Measurements from ENCODE around the gene LSR.
"Not testable (repeated sequence)": the region's sequence is repeated elsewhere in the genome, so short reads cannot be mapped to it uniquely, and the experiment has no call there.

The LSR gene

DNA sequence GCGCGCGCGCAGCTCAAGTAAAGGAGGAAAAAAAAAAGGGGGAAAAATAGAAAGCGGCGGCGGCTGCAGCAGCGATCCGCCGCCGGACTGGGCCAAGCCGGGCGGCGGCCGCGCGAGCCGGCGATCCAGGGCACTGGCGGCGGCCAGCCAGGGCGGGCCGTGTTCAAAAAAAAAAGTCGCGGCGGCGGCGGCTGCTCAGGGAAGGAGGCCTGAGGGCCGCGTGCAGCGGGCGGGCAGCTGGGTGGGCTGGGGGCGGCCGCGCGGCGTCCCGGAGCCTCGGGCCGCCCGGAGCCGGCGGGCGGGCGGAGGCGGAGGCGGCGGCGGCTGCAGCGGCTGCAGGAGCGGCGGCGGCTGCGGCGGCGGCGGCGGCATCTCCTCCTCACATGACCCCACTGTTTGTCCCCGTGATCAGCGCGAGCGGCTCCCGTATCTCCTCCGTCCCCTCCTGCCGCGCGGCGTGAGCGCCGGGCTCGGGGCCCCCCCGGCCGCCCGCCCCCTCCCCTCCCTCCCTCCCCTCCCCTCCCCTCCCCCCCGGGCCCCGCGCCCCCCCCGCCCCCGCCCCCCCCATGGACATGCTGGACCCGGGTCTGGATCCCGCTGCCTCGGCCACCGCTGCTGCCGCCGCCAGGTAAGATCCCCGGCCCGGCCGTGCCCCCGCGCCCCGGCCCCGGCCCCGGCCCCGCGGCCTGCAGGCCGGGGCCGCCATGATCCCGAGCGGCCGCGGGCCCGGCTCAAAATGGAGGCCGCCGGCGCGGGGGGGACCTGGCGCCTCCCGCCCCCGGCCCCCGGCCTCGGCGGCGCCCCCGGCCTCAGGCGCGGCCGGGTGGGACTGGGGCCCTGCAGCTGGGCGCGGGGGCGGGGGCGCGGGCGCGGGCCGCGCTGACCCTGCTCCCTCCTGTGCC is 20.0 kb downstream of the LSR start, which contains the start of gene USF2:
Gene USF2, plus strand, starts transcription at position 427 of the 902 bp plus-strand sequence. Its CDS starts 140 bp downstream, at position 567.
- peak; percentile 62 for DNase-seq

DNA sequence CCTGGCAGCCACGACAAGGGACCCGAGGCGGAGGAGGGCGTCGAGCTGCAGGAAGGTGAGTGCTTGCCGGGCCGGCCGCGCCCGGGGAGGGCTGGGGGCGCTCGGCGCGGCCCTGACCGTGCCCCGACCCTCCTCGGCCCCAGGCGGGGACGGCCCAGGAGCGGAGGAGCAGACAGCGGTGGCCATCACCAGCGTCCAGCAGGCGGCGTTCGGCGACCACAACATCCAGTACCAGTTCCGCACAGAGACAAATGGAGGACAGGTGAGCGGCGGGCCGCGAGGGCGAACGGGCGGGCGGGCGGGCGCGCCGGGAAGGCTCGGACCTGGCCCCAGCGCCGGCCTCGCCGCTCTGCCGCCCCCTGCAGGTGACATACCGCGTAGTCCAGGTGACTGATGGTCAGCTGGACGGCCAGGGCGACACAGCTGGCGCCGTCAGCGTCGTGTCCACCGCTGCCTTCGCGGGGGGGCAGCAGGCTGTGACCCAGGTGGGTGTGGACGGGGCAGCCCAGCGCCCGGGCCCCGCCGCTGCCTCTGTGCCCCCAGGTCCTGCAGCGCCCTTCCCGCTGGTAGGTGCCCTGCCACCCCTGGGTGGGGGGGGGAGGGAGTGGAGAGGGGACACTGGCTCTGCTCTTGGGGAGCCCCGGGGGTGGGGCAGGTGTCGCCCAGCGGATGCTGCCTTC is 20.8 kb downstream of the LSR start:
- peak; percentile 75 for DNase-seq

DNA sequence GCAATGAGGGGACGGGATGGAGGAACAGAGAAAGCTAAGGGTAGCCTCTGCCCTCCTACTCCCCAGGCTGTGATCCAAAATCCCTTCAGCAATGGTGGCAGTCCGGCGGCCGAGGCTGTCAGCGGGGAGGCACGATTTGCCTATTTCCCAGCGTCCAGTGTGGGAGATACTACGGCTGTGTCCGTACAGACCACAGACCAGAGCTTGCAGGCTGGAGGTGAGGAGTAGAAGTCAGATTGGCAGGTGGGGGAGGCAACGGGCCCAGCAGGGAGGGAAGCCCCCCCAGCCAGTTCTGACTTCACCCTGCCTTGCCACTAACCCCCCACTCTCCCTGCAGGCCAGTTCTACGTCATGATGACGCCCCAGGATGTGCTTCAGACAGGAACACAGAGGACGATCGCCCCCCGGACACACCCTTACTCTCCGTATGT is 21.6 kb downstream of the LSR start:
- DNase-seq, result no peak

DNA sequence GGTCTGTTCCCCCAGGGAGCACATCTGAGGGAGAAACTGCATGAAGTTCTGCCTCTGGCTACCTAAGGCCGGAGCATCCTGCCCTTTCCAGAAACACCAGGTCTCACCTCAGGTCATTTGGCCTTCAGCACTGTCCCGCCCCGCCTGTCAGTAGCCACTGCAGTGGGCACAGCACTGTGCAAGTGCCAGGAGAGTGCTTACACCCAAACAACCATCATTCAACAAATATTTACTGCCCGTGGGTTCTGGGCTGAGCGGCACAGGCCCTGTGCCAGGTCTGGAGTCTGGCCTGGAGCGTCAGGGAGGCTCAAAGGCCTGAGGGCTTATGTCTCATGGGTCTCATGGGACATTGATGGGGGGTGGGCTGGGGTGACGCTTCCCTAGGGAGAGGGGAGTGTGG is 22.7 kb downstream of the LSR start:
- no peak for DNase-seq

DNA sequence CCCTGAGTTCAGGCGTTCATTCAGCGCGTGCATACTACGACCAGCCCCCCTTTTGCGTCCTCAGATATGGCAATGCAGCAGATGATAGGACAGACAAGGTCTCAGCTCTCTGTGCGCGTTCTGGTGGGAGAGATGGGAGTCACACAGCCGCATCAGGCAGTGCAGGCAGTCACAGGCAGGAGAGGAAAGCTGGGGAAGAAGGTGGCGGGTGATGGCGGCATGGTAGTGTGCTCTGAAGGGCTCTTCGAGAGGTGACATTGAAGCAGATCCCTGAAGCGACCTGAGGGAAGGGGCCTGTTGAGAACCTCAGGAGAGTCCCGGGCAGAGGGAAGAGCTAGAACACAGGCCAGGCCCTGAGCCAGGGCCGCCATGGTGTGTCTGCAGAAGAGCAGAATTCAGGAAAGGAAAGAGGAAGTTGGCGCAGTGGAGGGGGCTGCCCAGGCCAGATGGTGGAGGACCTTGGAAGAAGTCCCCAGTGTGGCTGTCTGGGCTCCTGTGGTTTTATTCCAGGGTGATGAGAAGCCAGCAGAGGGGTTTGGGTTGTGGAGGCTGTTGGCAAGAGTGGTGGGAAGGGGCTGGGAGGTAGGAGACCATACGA is 23.4 kb downstream of the LSR start:
- DNase-seq, result no peak

DNA sequence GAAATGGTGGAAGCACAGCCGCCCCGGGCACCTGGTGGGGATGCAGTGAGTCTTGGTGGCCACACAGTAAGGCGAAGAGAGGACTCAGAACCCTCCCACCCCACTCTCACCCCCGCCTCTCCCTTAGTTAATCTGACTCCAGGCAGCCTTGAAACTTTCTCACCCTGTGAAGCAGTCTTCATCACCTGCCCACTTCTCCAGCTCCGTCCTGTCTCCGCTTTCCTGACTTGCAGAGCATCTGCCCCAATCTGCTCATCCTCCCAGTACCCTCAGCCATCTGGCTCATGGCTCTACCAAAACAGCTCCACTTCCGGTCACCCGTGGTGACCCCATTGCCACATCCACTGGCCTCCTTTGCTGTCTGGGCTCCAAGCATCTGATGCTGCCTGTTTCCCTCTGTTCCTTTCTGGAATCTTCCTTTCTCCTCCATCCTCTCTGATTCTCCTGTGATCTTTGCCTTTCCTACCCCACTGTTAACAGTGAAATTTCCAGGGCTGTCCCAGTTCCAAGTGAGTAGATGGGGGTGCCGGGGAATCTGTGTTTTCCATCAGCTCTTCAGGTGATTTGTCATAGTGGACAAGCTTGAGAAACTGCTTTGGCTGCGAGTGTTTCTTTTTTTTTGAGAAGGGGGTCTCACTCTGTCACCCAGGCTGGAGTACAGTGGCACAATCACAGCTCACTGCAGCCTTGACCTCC is 24.3 kb downstream of the LSR start:
- DNase-seq, result no peak

DNA sequence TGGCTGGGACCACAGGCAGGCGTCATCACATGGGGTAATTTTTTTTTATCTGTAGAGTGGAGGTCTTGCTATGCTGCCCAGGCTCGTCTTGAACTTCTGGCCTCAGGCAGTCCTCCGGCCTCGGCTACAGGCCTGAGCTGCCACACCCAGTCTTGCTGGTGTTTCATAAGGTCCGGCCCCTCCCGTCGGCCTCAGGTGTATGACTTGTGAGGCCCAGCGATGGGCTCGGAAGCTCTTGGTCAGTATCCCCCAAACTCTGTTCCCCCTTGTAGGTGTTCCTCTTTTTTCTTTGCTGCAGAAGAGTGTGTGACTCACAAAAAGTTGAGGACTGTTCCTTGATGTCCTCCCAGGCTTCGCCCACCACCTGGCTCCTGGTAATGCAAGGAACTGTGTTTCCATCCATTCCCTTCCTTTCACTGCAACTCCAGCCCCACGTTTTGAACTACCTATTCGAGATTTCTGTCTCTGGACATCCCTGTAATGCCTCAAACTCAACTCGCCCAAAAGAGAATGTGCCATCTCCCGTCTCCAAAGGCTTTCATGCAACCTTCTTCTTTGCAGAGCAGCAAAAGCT is 25.0 kb downstream of the LSR start:
- DNase-seq, result no peak

DNA sequence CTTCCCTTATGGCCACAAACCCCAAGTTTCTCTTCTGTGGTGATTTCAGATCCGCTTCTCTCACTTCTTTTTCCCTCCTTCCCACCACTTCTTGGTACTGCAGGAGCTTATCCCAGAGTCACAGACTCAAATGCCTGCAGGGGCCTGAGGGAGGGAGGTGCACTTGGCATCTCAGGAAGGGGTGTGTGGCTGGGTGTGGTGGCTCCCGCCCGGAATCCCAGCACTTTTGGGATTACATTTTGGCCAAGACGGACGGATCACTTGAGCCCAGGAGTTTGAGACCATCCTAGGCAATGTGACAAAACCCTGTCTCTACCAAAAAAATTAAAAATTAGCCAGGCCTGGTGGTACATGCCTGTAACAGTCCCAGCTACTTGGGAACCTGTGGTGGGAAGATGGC is 25.5 kb downstream of the LSR start:
- DNase-seq, result no peak

DNA sequence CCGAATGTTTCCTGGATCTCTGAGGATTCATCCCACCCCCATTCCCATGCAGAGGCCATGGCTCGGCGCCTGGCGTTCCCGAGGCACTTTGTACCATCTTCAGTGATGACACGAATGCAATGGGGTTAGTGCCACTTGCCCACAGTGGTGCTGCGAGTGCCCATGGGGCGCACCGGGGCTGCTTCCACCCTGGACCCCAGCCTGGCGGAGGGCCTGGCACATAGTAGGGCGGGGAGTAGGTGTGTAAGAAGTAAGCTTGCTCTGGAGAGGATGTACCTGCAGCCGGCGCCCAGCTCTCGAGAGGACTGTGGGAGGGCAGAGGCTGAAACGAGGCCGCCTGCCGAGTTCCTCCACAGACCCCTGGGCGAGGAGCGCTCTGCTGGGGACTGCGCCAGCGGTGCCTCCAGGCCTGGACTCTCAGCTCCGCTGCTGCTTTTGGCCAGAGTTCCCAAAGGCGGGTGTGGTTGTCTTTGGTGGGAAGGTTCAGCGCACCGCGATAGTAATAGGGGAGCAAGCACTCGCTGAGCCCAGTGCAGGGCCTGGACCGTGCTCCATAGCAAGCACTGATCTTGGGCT is 28.0 kb downstream of the LSR start:
- DNase-seq, result no peak

DNA sequence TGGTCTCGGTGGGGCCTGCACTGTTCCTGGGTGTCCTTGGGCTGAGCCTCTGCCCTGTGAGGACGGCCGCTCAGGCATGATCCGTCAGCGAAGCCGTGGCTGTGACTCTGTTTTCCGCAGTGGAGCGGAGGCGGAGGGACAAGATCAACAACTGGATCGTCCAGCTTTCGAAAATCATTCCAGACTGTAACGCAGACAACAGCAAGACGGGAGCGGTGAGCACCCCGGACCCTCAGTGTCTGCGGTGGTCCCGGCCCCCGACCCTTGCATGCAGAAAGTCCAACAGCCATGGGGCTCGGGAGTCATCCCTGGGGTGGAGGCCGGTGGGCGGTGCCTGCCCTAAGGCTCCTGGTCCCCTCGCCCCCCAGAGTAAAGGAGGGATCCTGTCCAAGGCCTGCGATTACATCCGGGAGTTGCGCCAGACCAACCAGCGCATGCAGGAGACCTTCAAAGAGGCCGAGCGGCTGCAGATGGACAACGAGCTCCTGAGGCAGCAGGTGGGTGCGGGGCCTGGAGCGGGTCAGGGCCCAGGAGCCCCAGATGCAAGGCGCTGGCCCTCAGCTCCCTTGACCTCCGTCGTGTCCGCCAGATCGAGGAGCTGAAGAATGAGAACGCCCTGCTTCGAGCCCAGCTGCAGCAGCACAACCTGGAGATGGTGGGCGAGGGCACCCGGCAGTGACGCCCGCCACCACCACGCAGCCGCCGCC is 29.9 kb downstream of the LSR start:
- no peak for DNase-seq

DNA sequence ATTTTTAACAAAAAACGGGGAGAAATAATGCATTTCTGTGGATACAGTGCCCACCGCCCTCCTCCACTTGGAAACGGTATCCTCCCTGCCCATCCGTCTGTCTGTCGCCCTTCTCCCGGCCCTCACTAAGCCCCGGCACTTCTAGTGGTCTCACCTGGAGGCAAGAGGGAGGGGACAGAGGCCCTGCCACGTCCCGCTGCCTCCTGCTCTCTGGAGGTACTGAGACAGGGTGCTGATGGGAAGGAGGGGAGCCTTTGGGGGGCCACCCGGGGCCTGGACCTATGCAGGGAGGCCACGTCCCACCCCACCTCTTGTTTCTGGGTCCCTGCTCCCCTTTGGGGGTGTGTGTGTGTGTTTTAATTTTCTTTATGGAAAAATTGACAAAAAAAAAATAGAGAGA is 30.6 kb downstream of the LSR start:
- DNase-seq, result no peak

DNA sequence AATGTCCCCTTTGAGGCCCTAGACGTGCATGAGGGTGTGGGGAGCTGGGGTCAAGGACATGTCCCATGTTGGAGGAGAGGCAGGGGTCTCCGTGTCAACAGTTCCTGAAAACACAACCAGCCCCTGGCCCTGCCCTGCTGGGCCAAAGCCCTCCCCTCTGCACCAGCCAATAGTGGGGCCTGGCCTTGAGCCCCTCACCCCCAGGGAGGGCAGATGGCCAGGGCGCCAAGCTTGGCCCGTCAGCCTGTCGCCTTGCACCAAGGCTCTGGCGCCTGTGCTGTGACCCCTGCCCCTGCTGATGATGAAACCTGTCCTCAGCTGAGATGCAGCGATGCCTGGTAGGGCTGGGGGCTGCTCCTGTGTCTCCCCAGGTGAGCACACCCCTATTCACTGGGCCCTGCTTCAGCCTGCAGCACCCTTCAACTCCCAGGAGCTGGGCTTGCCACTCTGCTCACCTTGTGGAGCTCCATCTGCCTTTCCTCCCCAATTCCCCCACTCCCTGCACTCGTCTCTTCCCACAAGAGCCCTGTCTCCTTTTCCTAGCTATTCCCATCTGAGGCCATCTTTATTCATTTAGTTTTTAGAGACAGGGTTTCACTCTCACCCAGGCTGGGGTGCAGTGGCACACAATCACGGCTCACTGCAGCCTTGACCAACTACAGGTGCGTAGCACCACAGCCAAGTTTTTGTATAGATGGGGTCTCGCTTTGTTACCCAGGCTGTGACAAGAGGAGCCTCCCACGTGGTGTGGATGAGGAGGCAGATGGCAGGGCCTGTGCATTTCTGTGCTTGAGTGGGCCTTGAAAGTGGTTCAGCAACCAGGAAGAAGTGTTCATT is 31.4 kb downstream of the LSR start:
- no peak for DNase-seq

DNA sequence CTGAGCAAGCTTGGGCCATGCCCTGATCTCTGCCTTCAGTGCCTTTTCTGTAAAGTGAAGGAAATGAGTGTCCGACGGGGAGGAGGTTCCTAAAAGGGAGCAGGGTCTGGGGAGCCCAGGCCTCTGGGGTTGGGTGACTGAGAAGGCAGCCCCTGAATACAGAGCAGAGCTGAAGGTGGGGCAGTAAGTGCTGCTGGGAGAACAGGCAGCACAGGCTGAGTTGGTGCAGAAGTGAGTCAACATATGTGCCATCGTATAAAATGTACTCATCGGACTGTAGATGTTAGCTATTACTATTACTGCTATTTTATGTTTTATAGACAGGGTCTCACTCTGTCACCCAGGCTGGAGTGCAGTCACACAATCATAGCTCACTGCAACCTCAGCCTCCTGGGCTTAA is 32.5 kb downstream of the LSR start:
- DNase-seq, result no peak

DNA sequence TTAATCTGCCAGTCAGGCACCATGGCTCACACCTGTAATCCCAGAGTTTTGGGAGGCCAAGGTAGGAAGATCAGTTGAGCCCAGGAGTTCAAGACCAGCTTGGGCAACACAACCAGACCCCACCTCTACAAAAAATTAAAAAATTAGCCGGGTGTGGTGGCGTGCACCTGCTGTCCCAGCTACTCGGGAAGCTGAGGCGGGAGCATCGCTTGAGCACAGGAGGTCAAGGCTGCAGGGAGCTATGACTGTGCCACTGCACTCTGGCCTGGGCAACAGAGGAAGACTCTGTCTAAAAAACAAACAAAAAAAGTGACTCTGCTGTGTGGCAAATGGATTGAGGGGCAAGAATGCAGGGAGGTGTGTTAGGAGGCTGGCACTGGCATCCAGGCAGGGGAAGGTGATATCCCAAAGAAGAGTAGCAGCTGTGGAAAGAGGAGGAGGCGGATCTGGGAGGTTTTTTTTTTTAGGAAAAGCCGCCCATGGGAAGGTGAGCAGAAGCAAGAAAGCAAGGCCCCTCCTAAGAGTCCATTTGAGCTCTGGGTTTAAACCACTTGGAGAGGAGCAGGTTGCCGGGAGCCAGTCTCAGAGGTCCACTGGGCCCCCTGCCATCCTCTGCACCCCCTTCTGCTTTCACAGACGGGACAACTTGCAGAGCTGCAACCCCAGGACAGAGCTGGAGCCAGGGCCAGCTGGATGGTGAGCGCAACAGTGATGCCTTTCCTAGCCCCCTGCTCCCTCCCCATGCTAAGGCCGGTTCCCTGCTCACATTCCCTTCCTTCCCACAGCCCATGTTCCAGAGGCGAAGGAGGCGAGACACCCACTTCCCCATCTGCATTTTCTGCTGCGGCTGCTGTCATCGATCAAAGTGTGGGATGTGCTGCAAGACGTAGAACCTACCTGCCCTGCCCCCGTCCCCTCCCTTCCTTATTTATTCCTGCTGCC is 35.6 kb downstream of the LSR start:
- no peak for DNase-seq

DNA sequence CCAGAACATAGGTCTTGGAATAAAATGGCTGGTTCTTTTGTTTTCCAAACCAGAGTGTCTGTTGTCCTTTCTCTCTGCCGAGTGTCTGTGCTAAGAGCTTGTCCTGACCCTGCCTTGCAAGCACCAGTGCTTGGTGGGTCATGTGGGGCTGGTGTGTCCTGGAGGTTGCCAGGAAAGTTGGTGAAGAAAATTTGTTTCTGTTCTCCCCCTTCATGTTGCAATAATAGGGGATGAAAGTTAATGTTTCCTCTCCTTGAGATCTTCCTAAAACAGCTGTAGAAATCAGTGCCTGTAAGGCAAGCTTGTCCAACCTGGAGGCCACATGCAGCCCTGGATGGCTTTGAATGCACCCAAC is 36.3 kb downstream of the LSR start:
- DNase-seq, result no peak

DNA sequence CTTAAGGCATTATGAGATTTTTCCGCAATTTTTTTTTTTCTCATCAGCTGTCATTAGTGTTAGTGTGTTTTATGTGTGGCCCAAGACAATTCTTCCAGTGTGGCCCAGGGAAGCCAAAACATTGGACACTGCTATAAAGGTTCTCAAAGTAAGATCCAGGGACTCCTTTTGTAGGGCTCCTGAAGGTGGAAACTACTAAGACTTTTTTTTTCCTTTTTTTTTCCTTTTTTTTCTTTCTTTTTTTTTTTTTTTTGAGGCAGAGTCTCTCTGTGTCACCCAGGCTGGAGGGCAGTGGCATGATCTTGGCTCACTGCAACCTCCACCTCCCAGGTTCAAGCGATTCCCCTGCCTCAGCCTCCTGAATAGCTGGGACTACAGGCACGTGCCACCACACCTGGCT is 36.7 kb downstream of the LSR start:
- not testable (repeated sequence) for DNase-seq

DNA sequence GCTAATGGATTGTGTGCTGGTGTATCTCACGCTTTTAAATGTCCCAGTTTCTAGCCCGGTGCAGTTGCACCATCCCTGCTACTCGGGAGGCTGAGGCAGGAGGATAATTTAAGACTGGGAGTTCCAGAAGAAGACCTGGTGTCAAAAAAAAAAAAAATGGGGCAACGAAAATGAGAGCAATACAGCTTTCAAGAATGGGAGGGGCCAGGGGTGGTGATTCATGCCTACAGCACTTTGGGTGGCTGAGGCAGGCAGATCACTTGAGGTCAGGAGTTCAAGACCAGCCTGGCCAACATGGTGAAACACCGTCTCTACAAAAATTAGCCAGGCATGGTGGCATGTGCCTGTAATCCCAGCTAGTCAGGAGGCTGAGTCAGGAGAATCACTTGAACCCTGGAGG is 37.3 kb downstream of the LSR start:
- not testable (repeated sequence) for DNase-seq

DNA sequence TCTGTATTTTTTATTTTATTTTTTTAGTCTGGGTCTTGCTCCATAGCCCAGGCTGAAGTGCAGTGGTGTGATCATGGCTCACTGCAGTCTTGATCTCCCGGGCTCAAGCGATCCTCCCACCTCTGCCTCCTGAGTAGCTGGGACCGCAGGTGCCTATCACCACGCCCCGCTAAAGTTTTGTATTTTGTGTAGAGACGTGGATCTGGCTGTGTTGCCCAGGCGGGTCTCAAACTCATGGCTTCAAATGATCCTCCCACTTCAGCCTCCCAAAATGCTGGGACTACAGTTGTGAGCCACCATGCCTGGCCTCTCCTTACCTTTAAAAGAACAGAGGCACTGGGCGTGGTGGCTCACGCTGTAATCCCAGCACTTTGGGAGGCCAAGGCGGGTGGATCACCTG is 38.9 kb downstream of the LSR start:
- no peak for DNase-seq

DNA sequence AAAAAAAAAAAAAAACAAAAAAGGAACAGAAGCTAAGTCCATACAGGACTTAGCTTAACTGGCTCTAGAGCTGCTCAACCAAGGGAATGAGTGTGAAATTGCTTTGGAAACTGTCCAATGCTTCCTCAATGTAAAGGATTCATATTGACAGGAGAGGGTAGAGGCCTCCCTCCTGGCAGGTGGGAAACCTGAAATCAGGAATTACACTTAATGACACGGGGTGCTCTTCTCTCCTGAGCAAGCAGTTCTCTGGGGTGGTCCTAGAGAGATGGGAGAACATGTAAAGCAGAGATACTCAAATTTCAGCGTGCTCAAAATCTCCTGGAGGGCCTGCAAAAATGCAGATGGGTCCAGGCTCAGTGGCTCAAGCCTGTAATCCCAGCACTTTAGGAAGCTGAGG is 39.5 kb downstream of the LSR start:
- no peak for DNase-seq

DNA sequence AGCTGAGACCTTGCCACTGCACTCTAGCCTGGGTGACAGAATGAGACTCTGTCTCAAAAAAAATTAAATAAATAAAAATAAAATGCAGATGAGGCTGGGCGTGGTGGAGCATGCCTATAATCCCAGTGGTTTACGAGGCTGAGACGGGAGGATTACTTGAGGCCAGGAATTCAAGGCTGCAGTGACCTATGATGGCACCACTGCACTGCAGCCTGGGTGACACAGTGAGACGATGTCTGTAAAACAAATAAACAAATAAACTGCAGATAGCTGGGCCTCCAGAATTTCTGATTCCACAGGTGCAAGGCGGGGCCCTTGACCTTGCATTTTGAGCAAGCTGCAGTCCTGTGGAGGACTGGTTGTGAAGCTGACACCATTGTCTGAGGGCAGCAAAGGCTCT is 40.1 kb downstream of the LSR start:
- no peak for DNase-seq

Data from activated CD4-positive, alpha-beta T cell treated with anti-CD3 and anti-CD28 coated beads, Interleukin-2, amount 50 U/mL, for 1 hour (primary cell).